HG02981 (cell line): ENCODE measurements around the gene SIRPA.

Experiments
- ATAC-seq: cut with Tn5 transposase; IDR thresholded peaks from one replicate; pipeline ENCODE4 v1.9.1; 2021; ENCODE audit warnings: mild to moderate bottlenecking, moderate library complexity; ENCODE audit not compliant: unreplicated experiment

SIRPA gene

DNA sequence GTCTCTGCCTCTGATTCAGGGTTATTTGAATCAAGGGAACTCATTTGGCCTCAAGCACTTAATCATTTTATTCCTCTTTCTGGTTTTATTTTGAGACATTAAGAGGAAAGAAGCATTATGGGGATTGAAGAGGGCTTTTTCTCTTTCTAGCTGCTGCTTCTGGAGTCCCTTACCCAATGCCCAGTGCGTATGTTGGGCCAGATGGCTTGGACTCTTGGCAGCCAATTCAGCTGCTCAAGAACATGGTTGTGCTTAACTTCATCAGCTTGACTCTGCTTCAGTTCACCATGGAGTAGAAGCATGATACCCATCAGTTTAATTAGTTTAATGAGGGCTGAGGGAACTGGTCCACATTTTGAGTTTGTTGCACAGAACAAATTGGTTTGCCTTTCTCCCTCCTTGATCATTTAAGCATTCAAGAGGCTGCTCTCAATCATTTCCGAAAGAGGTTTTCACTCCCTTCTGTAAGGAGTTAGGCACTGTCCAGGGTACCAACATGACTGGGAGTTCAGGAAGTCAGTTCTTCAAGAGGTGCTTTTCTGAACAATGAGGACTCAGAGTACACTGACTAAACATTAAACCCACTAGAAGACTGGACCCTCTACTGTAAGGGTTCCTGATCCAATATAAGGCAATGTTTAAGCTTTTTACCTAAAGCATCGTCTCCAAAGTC is 84.0 kb downstream of the SIRPA start:
- no peak for ATAC-seq

DNA sequence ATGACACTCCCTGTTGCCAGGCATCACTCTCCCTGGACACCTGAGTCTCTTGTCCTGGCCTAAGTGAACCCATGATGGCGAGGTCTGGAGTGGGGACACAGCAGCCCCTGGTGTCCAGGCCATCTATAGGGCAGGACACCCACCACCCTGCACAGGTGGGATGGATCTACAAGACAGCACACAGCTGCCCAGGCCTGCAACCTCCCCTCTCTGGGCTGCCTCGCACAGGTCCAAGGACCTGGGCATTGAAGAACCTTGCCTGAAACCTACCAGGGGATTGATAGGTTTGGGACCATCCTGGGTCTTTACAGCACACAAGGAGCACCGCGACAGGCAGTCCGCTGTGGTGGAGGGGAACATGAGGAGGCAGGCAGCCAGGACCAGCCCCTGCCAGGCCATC is 87.5 kb downstream of the SIRPA start:
- ATAC-seq = no peak

DNA sequence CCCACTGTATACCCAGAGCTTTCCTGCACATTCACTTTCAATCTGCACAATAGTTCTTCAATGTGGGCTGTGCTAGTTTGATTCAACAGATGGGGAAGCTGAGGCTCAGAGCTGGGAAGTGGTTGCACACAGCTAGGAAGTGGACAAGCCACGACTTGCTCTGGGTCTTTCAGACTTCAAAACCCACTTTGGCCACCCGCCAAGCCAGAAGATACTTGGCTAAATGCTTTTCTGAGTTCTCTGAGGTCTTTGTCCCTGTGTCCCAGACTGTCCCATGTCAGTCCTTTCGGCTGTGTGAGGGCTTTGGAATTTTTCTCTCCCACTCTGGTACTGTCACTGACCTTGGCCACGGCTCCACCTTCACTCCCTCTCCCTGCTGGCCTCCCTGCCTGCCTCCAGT is 88.1 kb downstream of the SIRPA start:
- no peak for ATAC-seq

DNA sequence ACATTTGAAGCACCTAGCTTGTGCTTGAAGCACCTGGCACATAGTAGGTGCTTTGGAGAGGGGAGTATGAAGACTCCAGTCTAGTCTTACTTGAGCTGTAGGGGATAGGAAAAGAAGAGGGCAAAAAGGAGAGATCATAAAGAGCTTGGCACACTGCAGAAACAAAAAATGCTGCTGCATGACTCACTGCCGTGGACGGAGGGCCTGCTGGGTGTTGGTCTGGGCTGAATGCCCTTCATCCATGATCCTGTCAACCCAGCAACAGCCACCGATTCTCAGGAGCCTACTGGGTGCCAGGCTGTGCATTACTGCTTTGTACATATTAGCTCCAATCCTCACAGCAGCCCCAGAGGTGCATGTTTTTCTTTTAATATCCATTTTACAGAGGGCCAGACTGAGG is 92.6 kb downstream of the SIRPA start:
- no peak for ATAC-seq
